GM19023 (cell line): ENCODE measurements around the gene DENND1B.
"Not testable (repeated sequence)": the region's sequence is repeated elsewhere in the genome, so short reads cannot be mapped to it uniquely, and the experiment has no call there.

Experiments
- ATAC-seq: cut with Tn5 transposase; IDR thresholded peaks from one replicate; pipeline ENCODE4 v1.9.1; 2021; ENCODE audit warnings: mild to moderate bottlenecking, moderate library complexity; ENCODE audit not compliant: unreplicated experiment

Gene DENND1B

GRCh38 chr1:197572169-197572568, 203.1 kb downstream of the DENND1B start:
- no peak for ATAC-seq

- no peak for ATAC-seq
Observed at GRCh38 chr1:197567442-197567841, 207.8 kb downstream of the DENND1B start.

- ATAC-seq, result no peak
Observed at GRCh38 chr1:197561041-197561440, 214.2 kb downstream of the DENND1B start.

- ATAC-seq, result no peak
Observed at GRCh38 chr1:197559655-197560054, 215.6 kb downstream of the DENND1B start.

- ATAC-seq, result no peak
Observed at GRCh38 chr1:197559244-197559643, 216.0 kb downstream of the DENND1B start.

GRCh38 chr1:197557302-197557701, 218.0 kb downstream of the DENND1B start:
- ATAC-seq, result no peak

GRCh38 chr1:197553281-197553680, 222.0 kb downstream of the DENND1B start:
- no peak for ATAC-seq

GRCh38 chr1:197546989-197547388, 228.3 kb downstream of the DENND1B start:
- ATAC-seq, result no peak

GRCh38 chr1:197544553-197544952, 230.7 kb downstream of the DENND1B start:
- ATAC-seq, result no peak

GRCh38 chr1:197544130-197544529, 231.2 kb downstream of the DENND1B start:
- ATAC-seq, result no peak

- ATAC-seq, result no peak
Observed at GRCh38 chr1:197541411-197541810, 233.9 kb downstream of the DENND1B start.

GRCh38 chr1:197526736-197527371, 248.4 kb downstream of the DENND1B start:
- ATAC-seq, result no peak

- peak; percentile 56 for ATAC-seq
Observed at GRCh38 chr1:197521118-197521739, 254.1 kb downstream of the DENND1B start.

GRCh38 chr1:197519741-197520334, 255.4 kb downstream of the DENND1B start:
- no peak for ATAC-seq

- no peak for ATAC-seq
Observed at GRCh38 chr1:197515421-197515820, 259.9 kb downstream of the DENND1B start.

GRCh38 chr1:197510691-197511378, 264.4 kb downstream of the DENND1B start:
- ATAC-seq, result no peak

GRCh38 chr1:197496722-197497121, 278.6 kb downstream of the DENND1B start:
- ATAC-seq, result no peak

GRCh38 chr1:197491505-197491904, 283.8 kb downstream of the DENND1B start:
- ATAC-seq, result not testable (repeated sequence)

- ATAC-seq, result no peak
Observed at GRCh38 chr1:197486946-197487345, 288.3 kb downstream of the DENND1B start.

GRCh38 chr1:197485790-197486189, 289.5 kb downstream of the DENND1B start:
- ATAC-seq, result no peak

GRCh38 chr1:197481101-197481500, 294.2 kb downstream of the DENND1B start:
- no peak for ATAC-seq

- no peak for ATAC-seq
Observed at GRCh38 chr1:197480446-197480845, 294.8 kb downstream of the DENND1B start.
